HG03354 (cell line): ENCODE measurements around the gene ARHGAP10.
A peak's percentile ranks its signal among the peaks of the same experiment; 100 is the strongest.

Source experiments
- ATAC-seq: cut with Tn5 transposase; IDR thresholded peaks from one replicate; pipeline ENCODE4 v1.9.1; 2021; ENCODE audit warnings: mild to moderate bottlenecking; ENCODE audit not compliant: unreplicated experiment, poor library complexity, severe bottlenecking

Gene ARHGAP10

GRCh38 chr4:147933316-147933715 lies 201.4 kb downstream of the ARHGAP10 start:
- ATAC-seq = no peak

DNA sequence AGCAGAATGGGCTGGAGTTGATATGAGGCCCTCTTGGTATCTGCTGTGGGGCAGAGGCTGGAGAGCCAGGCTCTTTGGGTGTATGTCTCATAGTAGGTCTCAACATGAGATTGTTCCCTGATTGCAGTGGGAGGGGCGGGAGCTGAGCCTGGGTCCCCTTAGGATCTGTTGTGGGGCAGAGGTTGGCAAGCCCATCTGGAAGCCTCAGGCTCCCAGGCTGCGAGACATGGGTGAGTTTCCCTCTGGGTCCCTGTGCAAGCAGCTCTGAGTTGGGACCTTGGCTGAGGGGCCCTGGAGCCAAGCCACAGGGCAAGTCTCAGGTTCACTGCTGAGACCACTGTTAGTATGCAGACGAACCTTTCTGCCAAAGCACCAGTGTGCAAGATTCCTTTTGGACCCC lies 201.9 kb downstream of the ARHGAP10 start:
- no peak for ATAC-seq

DNA sequence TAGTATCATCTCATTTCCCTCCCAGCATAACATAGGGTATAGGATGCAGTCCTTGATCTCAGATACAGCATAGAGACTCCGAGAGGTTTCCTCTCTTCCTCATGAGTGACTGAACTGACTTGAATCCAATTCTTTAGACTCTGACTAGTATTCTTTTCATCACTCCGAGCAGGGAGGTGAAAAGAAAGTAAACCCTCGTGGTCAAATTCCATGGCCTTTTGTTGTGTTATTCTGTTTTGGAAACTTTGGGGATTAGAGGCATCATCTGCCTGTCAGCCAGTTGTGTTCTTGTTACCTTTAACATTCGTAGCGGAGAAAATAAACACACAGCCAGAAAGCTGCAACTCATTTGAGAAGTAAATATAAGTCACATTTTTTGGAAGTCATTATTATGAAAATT lies 206.6 kb downstream of the ARHGAP10 start:
- ATAC-seq = no peak

DNA sequence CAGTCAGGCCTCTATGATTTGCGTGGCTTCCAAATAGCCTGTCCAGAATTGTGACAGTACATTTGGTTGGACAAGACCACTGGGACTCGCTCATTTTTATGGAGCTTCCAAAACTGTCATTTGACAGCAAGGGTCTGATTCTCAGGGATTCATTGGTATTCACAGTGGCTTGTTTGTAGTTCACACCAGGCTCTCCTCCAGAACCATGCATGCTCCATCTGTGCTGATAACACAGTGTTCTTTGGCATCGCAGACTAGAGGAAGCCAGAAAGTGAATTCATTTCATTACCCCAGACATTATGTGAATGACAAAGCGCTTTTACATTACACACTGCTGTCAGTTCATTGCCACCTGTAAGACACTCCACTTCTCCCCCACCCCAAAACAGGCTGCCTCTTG lies 208.3 kb downstream of the ARHGAP10 start:
- ATAC-seq = no peak

GRCh38 chr4:147941373-147941772 lies 209.5 kb downstream of the ARHGAP10 start:
- ATAC-seq = no peak

DNA sequence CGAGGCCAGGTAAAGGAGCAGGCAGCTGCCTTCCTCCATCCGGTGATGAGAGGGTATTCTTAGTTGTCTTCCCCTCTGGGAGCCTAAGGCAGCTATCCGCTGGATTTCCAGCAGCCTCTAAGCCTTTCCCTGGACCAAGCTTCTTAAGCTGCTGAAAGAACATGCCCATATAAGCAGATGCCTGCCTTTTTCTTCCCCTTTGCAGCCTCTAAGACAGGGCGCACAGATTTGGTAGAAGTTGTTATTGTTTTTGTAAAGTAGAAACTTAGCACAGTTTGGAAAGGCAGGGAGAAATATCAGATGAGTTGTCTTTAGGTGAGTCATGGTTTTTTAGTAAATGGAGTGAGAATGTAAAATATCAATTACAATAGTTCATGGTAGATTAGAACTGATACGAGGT lies 210.8 kb downstream of the ARHGAP10 start:
- peak; percentile 45 for ATAC-seq

- peak; percentile 96 for ATAC-seq
These were observed 211.3 kb downstream of the ARHGAP10 start for GRCh38 chr4:147943159-147943638.

DNA sequence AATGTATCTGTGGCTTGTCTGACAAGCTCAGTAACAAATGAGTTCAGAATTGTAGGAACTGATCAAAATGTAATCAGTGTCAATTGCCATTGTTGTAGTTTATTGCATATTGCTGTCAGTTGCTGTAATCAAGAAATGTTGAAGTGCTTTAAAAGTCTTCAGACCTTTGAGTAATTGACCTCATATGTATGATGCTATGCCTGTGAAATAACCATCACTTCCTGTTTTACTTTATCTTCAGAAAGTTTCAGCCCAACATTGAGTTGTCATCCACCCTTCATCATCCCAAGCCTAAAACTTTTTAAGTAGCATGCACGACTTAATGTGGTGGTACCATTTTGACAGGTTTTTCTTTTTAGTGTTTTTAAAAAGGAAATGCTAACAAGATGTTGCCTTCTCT lies 212.4 kb downstream of the ARHGAP10 start:
- ATAC-seq = no peak

DNA sequence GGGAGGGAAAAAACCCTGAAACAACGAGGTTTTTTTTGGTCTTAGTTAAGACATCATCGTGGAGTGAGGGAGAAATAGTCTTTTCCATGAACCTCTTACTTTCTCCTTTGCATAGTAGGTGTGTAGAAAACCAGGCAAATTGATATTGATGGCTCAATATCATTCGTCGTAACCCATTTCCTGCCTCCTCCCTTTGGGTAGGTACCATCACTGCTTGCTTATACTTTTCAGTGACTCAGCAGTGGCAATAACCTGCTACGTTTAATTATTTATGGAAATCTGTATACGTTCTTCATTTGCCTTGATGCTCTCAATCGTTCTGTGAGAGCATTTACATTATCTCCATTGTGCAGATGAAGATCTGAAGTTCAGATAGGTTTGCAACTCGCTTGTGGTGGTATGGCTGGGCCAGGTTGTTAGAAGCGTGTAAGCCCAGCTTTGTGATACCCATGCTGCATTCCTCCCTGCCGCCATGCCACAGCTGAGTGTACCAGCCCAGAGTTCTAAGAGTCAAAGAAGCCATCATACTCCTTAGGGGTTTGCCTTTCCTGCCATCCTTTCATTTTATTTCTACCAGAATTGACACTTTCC lies 212.9 kb downstream of the ARHGAP10 start:
- ATAC-seq = no peak

DNA sequence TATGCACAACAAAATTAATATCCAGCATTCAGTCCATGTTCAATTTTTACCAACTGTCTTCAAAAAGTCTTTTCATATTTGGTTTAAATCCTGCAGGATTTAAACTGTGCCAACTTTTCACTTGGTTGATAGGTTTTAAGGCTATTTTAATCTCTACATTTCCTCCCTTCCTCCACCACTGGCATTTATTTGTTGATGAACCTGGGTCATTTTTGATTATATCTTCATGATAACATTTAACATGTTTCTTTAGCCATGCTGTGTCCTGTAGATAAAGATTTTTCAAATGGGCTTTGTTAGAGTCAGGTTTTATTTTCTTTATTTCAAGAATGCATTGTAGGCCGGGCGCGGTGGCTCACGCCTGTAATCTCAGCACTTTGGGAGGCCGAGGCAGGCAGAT lies 216.4 kb downstream of the ARHGAP10 start:
- ATAC-seq = no peak

DNA sequence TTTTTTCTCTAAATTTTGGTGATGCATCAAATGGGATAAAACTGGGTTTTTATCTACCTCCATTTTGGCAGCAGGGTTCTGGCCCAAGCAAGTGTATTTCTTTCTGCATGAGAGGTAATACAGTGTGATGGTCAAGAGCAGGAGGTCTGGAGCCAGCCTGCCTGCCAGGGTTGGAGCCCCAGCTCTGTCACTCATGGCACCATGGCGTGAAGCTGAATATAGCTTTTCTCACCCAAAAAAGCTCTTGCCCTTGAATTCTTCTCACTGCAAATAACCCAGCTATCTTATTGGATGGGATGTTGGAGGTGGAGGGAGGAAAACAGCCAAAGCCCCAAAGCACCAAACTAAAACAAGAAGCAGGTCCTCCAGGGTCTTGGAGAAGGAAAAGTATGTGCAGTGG lies 218.4 kb downstream of the ARHGAP10 start:
- no peak for ATAC-seq

DNA sequence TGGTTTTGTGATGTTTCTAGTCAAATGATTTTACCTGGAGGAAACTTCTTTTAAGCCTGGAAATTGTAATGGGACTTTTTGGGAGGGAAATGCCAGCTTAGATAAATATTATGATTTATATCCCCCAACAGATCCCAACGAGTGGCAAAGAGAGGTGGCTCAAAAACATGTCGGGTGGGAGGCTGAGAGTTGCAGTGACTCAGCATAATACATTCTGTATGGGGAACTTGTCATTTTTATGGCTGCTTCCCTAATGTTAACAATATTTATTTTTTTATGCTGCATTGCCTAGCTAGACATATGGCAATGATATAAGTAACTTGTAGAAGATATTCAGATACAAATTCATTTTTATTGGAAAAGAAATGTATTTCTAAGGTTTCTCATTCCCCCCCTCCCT lies 219.0 kb downstream of the ARHGAP10 start:
- no peak for ATAC-seq

- no peak for ATAC-seq
These were observed 223.0 kb downstream of the ARHGAP10 start for GRCh38 chr4:147954850-147955249.

GRCh38 chr4:147955827-147956558 lies 224.1 kb downstream of the ARHGAP10 start:
- no peak for ATAC-seq

DNA sequence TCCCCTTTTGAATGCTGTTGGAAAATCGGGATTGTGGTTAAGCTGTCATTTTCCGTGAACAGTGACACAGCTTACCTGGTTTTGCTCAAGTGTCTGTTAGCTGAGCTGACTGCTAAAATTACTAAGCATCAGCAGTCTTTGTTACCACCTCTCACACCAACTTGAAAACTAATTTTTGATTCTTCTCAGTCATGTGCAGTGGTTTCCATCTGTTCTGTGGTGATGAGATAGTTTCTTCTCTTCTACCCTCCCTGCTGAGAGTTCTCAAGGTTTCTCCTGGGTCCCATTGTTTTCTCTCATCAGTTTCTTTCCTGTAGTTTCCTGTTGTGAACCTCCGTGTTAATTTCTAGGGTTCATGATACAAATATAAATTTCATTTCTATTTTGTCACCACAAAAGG lies 225.6 kb downstream of the ARHGAP10 start:
- no peak for ATAC-seq

DNA sequence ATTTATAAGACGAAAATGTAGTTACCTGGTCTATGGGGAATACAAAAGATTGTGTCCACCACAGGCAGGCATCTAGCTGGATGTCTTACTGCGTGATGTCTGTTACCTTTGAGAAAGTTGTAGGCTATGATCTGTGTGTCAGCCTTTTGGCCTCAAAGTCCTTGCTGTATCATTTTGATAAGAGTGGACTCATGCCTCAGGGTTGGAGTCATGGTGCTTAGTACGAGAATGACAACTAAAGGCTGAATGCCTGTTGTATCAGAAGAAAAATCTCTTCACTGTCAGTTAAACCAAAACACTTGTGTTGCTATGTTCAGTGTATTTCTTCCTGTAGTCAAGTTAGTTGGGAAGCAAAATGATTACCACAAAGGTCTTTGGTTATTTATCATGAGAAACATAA lies 226.2 kb downstream of the ARHGAP10 start:
- no peak for ATAC-seq

- ATAC-seq = no peak
These were observed 226.7 kb downstream of the ARHGAP10 start for GRCh38 chr4:147958489-147959065.

DNA sequence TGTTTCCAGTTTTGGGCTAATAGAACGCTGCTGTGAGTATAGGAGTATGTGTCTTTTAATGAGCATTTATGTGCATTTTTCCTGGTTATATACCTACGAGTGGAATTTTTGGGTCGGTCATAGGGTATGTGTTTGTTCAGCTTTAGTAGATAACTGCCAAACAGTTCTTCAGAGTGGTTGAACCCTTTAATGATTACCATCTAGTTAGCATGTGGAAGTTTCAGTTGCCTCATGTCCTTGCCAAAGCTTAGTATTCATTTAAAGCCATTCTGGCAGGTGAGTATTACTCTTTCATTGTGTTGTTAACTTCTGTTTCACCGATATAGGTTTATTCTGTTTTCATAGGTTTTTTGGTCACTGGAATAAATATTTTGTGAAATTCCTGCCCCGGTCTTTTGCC lies 229.1 kb downstream of the ARHGAP10 start:
- ATAC-seq = peak; percentile 96

DNA sequence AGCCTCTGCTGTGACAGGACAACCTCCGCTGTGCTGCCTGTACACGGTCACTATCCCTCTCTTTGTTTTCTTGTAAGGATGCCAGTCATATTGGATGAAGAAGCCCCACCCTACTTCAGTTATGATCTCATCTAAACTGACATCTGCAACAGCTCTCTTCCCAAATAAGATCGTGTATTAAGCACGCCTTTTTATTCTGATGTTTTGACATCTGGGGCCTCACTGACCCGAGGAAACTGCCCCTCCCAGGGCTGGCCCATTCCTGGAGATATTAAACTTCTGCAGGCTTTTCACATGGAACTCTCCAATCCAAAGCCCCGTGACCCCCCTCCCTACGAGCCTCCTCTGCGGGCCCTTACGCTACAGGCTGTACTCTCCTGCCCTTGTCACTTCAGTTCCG lies 232.0 kb downstream of the ARHGAP10 start:
- no peak for ATAC-seq

DNA sequence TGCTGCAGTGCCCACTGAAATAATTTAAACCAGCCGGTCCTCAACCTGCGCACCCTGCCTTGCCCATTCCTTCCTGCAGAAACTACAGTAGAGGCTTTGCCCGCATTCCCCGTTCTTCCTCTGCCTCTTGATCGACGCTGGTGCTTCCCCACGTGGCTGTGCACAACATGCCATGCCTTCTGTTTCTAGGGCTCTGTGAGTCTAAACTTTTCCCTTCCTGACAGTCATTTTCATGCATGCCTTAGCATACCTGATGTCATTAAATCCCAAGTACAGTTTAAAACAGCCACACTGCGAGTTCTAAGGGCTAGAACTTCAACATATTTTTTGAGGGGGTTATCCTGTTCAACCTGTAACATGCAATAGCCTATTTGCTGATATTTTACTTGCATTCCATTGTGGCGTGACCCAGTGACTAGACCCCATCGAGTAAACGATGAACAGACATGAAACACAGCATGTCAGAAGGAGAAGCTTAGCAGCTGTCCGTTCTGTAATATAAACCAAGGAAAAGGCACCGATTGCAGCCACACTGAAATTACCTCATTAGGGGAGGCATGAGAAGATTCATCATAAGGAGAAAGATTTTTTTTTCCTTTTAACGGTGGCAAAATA lies 232.5 kb downstream of the ARHGAP10 start:
- ATAC-seq = no peak

GRCh38 chr4:147965056-147965455 lies 233.2 kb downstream of the ARHGAP10 start:
- no peak for ATAC-seq
